HepG2 (cell line): ENCODE measurements around the gene TGFBRAP1. TPM values are rescaled to one million over a fixed set of nuclear protein-coding genes. Genes with fewer than 3 reads are reported as not detected.

Experiments
- BHLHE40 ChIP-seq: IDR thresholded peaks from 2 replicates; pipeline ENCODE4 v1.6.1; 2011; ENCODE audit warnings: low read length, improper control_type of control experiment
- FOXC1 ChIP-seq: sonication (generic); formaldehyde crosslinking; IDR thresholded peaks from 2 replicates; pipeline ENCODE4 v1.8.0; 2022; ENCODE audit warnings: mild to moderate bottlenecking, missing genetic modification reagents, borderline replicate concordance
- GLI4 ChIP-seq: sonication (generic); formaldehyde crosslinking; IDR thresholded peaks from 2 replicates; pipeline ENCODE4 v1.5.1; 2020; ENCODE audit warnings: missing genetic modification reagents, mild to moderate bottlenecking, moderate library complexity, borderline replicate concordance
- MAX ChIP-seq: IDR thresholded peaks from 2 replicates; pipeline ENCODE4 v1.6.1; 2012; ENCODE audit warnings: inconsistent platforms
- MTERF4 ChIP-seq: sonication (generic); formaldehyde crosslinking; IDR thresholded peaks from 2 replicates; pipeline ENCODE4 v1.8.0; 2023; ENCODE audit warnings: mild to moderate bottlenecking, missing genetic modification reagents
- POLR2G ChIP-seq: fragments of 200-400 bp; formaldehyde crosslinking; IDR thresholded peaks from 2 replicates; pipeline ENCODE4 v1.6.1; 2018; ENCODE audit warnings: mild to moderate bottlenecking, low read depth, low read length, moderate library complexity
- PTBP1 ChIP-seq: fragments of 200-400 bp; formaldehyde crosslinking; IDR thresholded peaks from 2 replicates; pipeline ENCODE4 v1.6.1; 2018; ENCODE audit warnings: low read length, low read depth; ENCODE audit not compliant: poor library complexity, severe bottlenecking
- ZBTB40 ChIP-seq, 2 experiments: fragments of 450-650 bp in 1 of 2; sonication (generic) in 1 of 2; formaldehyde crosslinking in 1 of 2; IDR thresholded peaks; 2 replicates each; pipeline versions ENCODE4 v1.6.1 to v1.8.0; 2016 to 2022; ENCODE audit warnings: antibody characterized with exemption in 1 of 2, mild to moderate bottlenecking in 1 of 2, missing genetic modification reagents in 1 of 2
- ZNF101 ChIP-seq: sonication (generic); formaldehyde crosslinking; IDR thresholded peaks from 2 replicates; pipeline ENCODE4 v1.4.0; 2020; ENCODE audit warnings: mild to moderate bottlenecking, low read depth, missing genetic modification reagents, borderline replicate concordance
- ZNF18 ChIP-seq: sonication (generic); formaldehyde crosslinking; IDR thresholded peaks from 2 replicates; pipeline ENCODE4 v1.8.0; 2022; ENCODE audit warnings: mild to moderate bottlenecking, missing genetic modification reagents; ENCODE audit not compliant: insufficient replicate concordance
- ZNF296 ChIP-seq: sonication (generic); formaldehyde crosslinking; conservative IDR thresholded peaks from 2 replicates; pipeline ENCODE4 v1.5.0; 2020; ENCODE audit warnings: mild to moderate bottlenecking, missing genetic modification reagents
- ZNF326 ChIP-seq: sonication (generic); formaldehyde crosslinking; IDR thresholded peaks from 2 replicates; pipeline ENCODE4 v1.4.0; 2020; ENCODE audit warnings: missing genetic modification reagents, borderline replicate concordance
- ZNF564 ChIP-seq: sonication (generic); formaldehyde crosslinking; IDR thresholded peaks from 2 replicates; pipeline ENCODE4 v1.8.1; 2023; ENCODE audit warnings: mild to moderate bottlenecking, missing genetic modification reagents
- polyA plus RNA-seq, 8 experiments: library from polyadenylated mRNA; depleted of rRNA in 3 of 8; stranded (reverse) in 7 of 8; unstranded in 1 of 8; fragments of >200 nt; fragmentation: Illumina TruSeq in 4 of 8; extraction: Trizol in 4 of 8; gene quantifications; 2 replicates each; pipeline versions ENCODE4 v1.2.1 to v1.2.3, GENCODE V29; 2011 to 2016; ENCODE audit warnings: low read depth in 4 of 8, missing spikeins in 1 of 8, mixed read lengths in 1 of 8; ENCODE audit not compliant: insufficient read depth in 1 of 8
- total RNA-seq, 5 experiments: library from RNA; depleted of rRNA; stranded (reverse); fragments of >200 nt; fragmentation: Illumina TruSeq; extraction: Trizol; gene quantifications; 2 replicates each; pipeline ENCODE4 v1.2.3, GENCODE V29; 2016; ENCODE audit warnings: low read depth in 1 of 5
- TF ChIP-seq, protein P1 (sequence below): sonication (generic); formaldehyde crosslinking; IDR thresholded peaks from 2 replicates; pipeline ENCODE4 v1.5.1; 2020; ENCODE audit warnings: mild to moderate bottlenecking, missing genetic modification reagents, moderate library complexity

The TGFBRAP1 gene
- total and polyA plus RNA-seq, 2 of the 13 experiments (the other 11 are each of a cell fraction or from before 2014, with no cell fraction given): 12.7 to 22.9 TPM

DNA sequence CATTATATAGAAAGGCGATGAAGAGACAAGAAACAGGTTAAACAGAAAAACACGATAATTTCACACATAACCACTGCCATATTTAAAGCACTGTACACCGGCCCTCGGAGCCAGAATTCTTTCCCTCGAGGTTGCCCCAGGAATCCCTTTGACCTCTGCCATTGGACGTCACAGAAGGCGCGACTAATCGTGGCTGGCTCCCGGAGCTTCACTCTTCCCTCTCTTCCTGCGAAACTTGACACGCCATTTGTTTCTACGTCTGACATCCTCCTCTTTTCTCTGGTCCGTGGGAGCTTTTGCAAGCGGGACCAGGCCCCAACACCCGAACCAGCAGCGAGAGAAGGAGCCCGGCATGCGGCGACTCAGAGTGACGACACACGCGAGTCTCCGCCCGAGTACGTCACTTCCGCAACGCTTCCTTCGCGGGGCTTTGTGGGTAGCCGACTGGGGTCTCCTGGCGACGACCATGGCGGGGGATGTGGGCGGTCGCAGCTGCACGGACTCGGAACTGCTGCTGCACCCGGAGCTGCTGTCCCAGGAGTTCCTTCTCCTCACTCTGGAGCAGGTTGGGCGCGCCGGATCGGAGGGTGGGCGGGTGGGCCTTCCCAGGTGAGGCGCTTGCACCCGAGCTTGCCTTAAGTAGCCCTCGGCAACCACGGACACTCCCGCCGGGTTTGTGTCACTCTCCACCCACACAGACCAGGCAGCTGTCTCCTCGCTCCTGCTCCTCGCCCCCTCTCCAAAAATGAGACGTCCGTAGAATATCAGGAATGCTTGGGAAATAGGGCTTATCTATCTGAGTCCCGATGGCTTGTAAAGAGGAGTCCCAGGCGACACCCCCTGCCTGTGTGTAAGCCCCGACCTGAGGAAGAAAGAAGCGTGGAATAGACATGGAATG, 7.8 kb upstream of the TGFBRAP1 start, which contains the start of gene C2orf49 (continued):
- peak; percentile 41; the same call in 1 of the 2 replicates for TF ChIP-seq ZBTB40 (IDR thresholded peaks at IDR 0.05)
- TF ChIP-seq ZBTB40 (CRISPR knock-in tag; IDR thresholded peaks at IDR 0.05): no peak
- peak; percentile 89 for TF ChIP-seq POLR2G
- TF ChIP-seq MAX: peak; percentile 82
- TF ChIP-seq GLI4 (CRISPR knock-in tag): no peak
- no peak for TF ChIP-seq ZNF18 (CRISPR knock-in tag)
- TF ChIP-seq ZNF296 (CRISPR knock-in tag): no peak
- no peak for TF ChIP-seq ZNF326
- TF ChIP-seq BHLHE40: peak; percentile 53
- TF ChIP-seq ZNF564 (CRISPR knock-in tag): peak; percentile 72; the same call in 1 of the 2 replicates
- TF ChIP-seq, protein P1, sequence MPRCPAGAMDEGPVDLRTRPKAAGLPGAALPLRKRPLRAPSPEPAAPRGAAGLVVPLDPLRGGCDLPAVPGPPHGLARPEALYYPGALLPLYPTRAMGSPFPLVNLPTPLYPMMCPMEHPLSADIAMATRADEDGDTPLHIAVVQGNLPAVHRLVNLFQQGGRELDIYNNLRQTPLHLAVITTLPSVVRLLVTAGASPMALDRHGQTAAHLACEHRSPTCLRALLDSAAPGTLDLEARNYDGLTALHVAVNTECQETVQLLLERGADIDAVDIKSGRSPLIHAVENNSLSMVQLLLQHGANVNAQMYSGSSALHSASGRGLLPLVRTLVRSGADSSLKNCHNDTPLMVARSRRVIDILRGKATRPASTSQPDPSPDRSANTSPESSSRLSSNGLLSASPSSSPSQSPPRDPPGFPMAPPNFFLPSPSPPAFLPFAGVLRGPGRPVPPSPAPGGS (CRISPR knock-in tag): peak; percentile 88
- no peak for TF ChIP-seq ZNF101 (CRISPR knock-in tag)
- TF ChIP-seq PTBP1: peak; percentile 86
- TF ChIP-seq MTERF4 (CRISPR knock-in tag): no peak
- peak; percentile 58 for TF ChIP-seq FOXC1 (CRISPR knock-in tag)
